Nephron progenitor cell (in vitro differentiated cells): ENCODE results near the gene CCDC187.

Experiments used
- DNase-seq: peaks from one replicate; pipeline ENCODE4 v3.0.0; 2021
- H3K27ac Mint-ChIP-seq: 2 replicates; pipeline ENCODE4 v1.8.0; 2021; ENCODE audit warnings: mild to moderate bottlenecking, moderate library complexity, mixed read lengths
- H3K27me3 Mint-ChIP-seq: 2 replicates; pipeline ENCODE4 v1.8.0; 2021; ENCODE audit warnings: mild to moderate bottlenecking, low read depth, mixed read lengths; ENCODE audit not compliant: poor library complexity
- H3K36me3 Mint-ChIP-seq: 2 replicates; pipeline ENCODE4 v1.8.0; 2021; ENCODE audit warnings: low read depth, mixed read lengths
- H3K4me1 Mint-ChIP-seq: 2 replicates; pipeline ENCODE4 v1.8.0; 2021; ENCODE audit warnings: mixed read lengths
- H3K4me3 Mint-ChIP-seq: 2 replicates; pipeline ENCODE4 v1.8.0; 2021; ENCODE audit warnings: mild to moderate bottlenecking, moderate library complexity, mixed read lengths
- H3K9me3 Mint-ChIP-seq: 2 replicates; pipeline ENCODE4 v1.8.0; 2021; ENCODE audit warnings: mild to moderate bottlenecking, moderate library complexity, mixed read lengths
- CTCF ChIP-seq: fragments of 200-600 bp; sonication (generic); IDR thresholded peaks from 2 replicates; pipeline ENCODE4 v1.5.0; 2021; ENCODE audit warnings: antibody characterized with exemption

CCDC187 gene

GRCh38 chr9:136250676-136251075, 53.2 kb downstream of the CCDC187 start:
- Mint-ChIP-seq H3K4me3 (no peak overlapping the region), H3K4me1 (peaks cover 59% of the 10 kb centered on the region), H3K27me3 (peaks cover 27% of the 10 kb centered on the region), H3K36me3 (no peaks in the 10 kb centered on the region), H3K27ac (no peak overlapping the region), H3K9me3 (no peaks in the 10 kb centered on the region)
- no peak for DNase-seq
- TF ChIP-seq CTCF = no peak

GRCh38 chr9:136249877-136250559, 53.9 kb downstream of the CCDC187 start:
- H3K36me3 Mint-ChIP-seq = no peaks in the 10 kb centered on the region
- TF ChIP-seq CTCF = no peak
- H3K4me3 Mint-ChIP-seq = no peak overlapping the region
- peaks cover 54% of the 10 kb centered on the region for H3K4me1 Mint-ChIP-seq
- H3K9me3 Mint-ChIP-seq = no peaks in the 10 kb centered on the region
- no peak for DNase-seq
- peaks cover 25% of the 10 kb centered on the region for H3K27me3 Mint-ChIP-seq
- no peak overlapping the region for H3K27ac Mint-ChIP-seq

- Mint-ChIP-seq H3K9me3 (no peaks in the 10 kb centered on the region), H3K27me3 (peaks cover 28% of the 10 kb centered on the region), H3K27ac (no peak overlapping the region), H3K4me3 (no peak overlapping the region), H3K4me1 (peaks cover 57% of the 10 kb centered on the region), H3K36me3 (no peaks in the 10 kb centered on the region)
- no peak for TF ChIP-seq CTCF
- no peak for DNase-seq
Measured at GRCh38 chr9:136248951-136249876, 54.7 kb downstream of the CCDC187 start.

- H3K36me3 Mint-ChIP-seq = no peaks in the 10 kb centered on the region
- H3K9me3 Mint-ChIP-seq = no peaks in the 10 kb centered on the region
- H3K27me3 Mint-ChIP-seq = peaks cover 23% of the 10 kb centered on the region
- H3K4me3 Mint-ChIP-seq = no peak overlapping the region
- no peak overlapping the region for H3K27ac Mint-ChIP-seq
- no peak for DNase-seq
- peaks cover 68% of the 10 kb centered on the region for H3K4me1 Mint-ChIP-seq
- TF ChIP-seq CTCF = no peak
Measured at GRCh38 chr9:136247947-136248637, 55.8 kb downstream of the CCDC187 start.

- peaks cover 74% of the 10 kb centered on the region for H3K4me1 Mint-ChIP-seq
- no peaks in the 10 kb centered on the region for H3K36me3 Mint-ChIP-seq
- H3K9me3 Mint-ChIP-seq = no peaks in the 10 kb centered on the region
- no peak overlapping the region for H3K27ac Mint-ChIP-seq
- no peak for TF ChIP-seq CTCF
- H3K27me3 Mint-ChIP-seq = peaks cover 22% of the 10 kb centered on the region
- no peak for DNase-seq
- no peak overlapping the region for H3K4me3 Mint-ChIP-seq
Measured at GRCh38 chr9:136247551-136247916, 56.4 kb downstream of the CCDC187 start.
